Glutamatergic neuron (in vitro differentiated cells): ENCODE measurements around the gene TCERG1L. TPM values are rescaled to one million over a fixed set of nuclear protein-coding genes. Genes with fewer than 3 reads are reported as not detected.

ENCODE experiments used
- DNase-seq: peaks from one replicate; pipeline ENCODE4 v3.0.0; 2022
- H3K27ac Mint-ChIP-seq: one replicate; pipeline ENCODE4 v1.8.0; 2020; ENCODE audit warnings: mild to moderate bottlenecking, mixed read lengths, inconsistent platforms; ENCODE audit not compliant: unreplicated experiment
- H3K27me3 Mint-ChIP-seq: one replicate; pipeline ENCODE4 v1.8.0; 2020; ENCODE audit warnings: mild to moderate bottlenecking, moderate library complexity, mixed read lengths, inconsistent platforms; ENCODE audit not compliant: unreplicated experiment
- H3K36me3 Mint-ChIP-seq: one replicate; pipeline ENCODE4 v1.8.0; 2020; ENCODE audit warnings: mild to moderate bottlenecking, mixed read lengths, inconsistent platforms; ENCODE audit not compliant: unreplicated experiment
- H3K4me1 Mint-ChIP-seq: one replicate; pipeline ENCODE4 v1.8.0; 2020; ENCODE audit warnings: mild to moderate bottlenecking, low read depth, mixed read lengths, inconsistent platforms; ENCODE audit not compliant: unreplicated experiment
- H3K4me3 Mint-ChIP-seq: one replicate; pipeline ENCODE4 v1.8.0; 2020; ENCODE audit warnings: mild to moderate bottlenecking, mixed read lengths, inconsistent platforms; ENCODE audit not compliant: unreplicated experiment
- H3K9me3 Mint-ChIP-seq: one replicate; pipeline ENCODE4 v1.8.0; 2020; ENCODE audit warnings: mild to moderate bottlenecking, moderate library complexity, mixed read lengths, inconsistent platforms; ENCODE audit not compliant: unreplicated experiment
- CTCF ChIP-seq: fragments of 200-600 bp; sonication (generic); IDR thresholded peaks from one replicate; pipeline ENCODE4 v1.5.0; 2021; ENCODE audit not compliant: partially characterized antibody, unreplicated experiment
- total RNA-seq: library from RNA; stranded (reverse); fragmentation: NEBNext Ultra II Directional; extraction: Animal tissue kit (Norgen Biotek cat#: 25700); gene quantifications from one replicate; pipeline ENCODE4 v1.2.1, GENCODE V29; 2021; ENCODE audit not compliant: unreplicated experiment

TCERG1L gene
- total RNA-seq, 1 donor from 2014 or later, result 2.2 TPM

DNA sequence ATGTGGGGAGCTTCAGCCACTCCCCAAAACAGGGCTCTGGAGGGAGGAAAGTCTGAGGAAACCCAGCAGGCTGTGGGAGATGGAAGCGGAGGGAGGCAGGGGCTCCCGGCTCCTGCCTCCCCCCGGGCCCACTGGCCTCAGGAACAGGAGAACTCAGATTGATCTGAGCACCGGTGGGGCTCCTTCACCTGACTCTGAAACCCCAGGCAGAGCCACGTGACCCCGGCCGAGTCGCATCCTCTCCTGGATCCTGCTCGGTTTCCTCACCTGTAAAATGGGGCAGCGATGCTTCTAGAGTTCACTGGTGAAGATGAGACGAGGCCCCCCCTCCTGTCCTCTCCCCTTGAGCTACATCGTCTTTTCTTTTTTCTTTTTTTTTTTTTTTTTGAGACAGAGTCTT lies 33.6 kb downstream of the TCERG1L start:
- Mint-ChIP-seq H3K27me3 (no peaks in the 10 kb centered on the region), H3K9me3 (peaks cover 9% of the 10 kb centered on the region), H3K36me3 (no peaks in the 10 kb centered on the region), H3K4me1 (no peaks in the 10 kb centered on the region), H3K4me3 (no peak overlapping the region), H3K27ac (no peak overlapping the region)
- TF ChIP-seq CTCF, result no peak
- DNase-seq, result no peak

DNA sequence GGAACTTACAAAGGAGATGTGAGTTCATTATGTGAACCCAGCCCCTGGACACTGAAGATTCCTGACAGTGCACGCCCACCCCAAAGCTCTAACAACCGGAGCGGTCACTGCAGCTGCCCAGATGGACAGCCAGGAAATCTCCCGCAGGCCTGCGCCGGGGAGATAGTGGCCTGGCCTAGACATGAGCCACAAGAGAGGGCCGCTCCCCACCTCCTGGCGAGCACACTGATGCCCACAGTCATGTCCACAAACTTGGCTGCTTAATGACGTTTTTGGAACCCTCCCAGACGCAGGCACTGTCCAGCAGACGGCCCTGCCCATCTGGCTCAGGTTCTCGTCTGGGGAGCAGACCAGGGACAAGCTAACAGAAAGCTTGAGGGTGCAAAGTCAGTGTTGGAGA lies 34.2 kb downstream of the TCERG1L start:
- Mint-ChIP-seq H3K36me3 (no peaks in the 10 kb centered on the region), H3K4me1 (no peaks in the 10 kb centered on the region), H3K27me3 (no peaks in the 10 kb centered on the region), H3K4me3 (no peak overlapping the region), H3K9me3 (peaks cover 9% of the 10 kb centered on the region), H3K27ac (no peak overlapping the region)
- no peak for TF ChIP-seq CTCF
- DNase-seq, result no peak

DNA sequence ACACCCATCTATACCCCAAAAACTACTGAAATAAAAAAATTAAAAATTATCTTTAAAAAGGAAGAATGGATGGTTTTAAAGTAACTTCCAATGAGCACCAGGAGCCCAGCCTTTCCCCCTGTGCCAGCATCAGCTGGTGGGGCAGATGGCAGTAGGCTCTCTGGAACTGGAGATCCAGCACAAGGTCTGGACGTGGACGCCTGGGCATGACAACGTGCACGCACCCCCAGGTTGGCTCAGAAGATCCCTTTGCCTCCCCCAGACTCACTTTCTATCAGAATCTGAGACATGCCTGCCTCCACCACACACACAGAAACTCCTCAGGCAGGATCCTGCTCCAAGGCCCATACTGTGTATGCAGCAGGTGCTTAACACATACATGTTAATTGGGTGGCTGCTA lies 35.8 kb downstream of the TCERG1L start:
- no peak for DNase-seq
- H3K36me3 Mint-ChIP-seq, result no peaks in the 10 kb centered on the region
- no peak overlapping the region for H3K27ac Mint-ChIP-seq
- no peaks in the 10 kb centered on the region for H3K27me3 Mint-ChIP-seq
- TF ChIP-seq CTCF, result no peak
- H3K9me3 Mint-ChIP-seq, result peaks cover 5% of the 10 kb centered on the region
- no peak overlapping the region for H3K4me3 Mint-ChIP-seq
- no peaks in the 10 kb centered on the region for H3K4me1 Mint-ChIP-seq

- Mint-ChIP-seq H3K4me1 (peaks cover 3% of the 10 kb centered on the region), H3K4me3 (no peak overlapping the region), H3K9me3 (peaks cover 2% of the 10 kb centered on the region), H3K36me3 (no peaks in the 10 kb centered on the region), H3K27ac (no peak overlapping the region), H3K27me3 (peaks cover 3% of the 10 kb centered on the region)
- TF ChIP-seq CTCF, result no peak
- DNase-seq, result no peak
These were observed 36.6 kb downstream of the TCERG1L start for GRCh38 chr10:131274883-131275282.

DNA sequence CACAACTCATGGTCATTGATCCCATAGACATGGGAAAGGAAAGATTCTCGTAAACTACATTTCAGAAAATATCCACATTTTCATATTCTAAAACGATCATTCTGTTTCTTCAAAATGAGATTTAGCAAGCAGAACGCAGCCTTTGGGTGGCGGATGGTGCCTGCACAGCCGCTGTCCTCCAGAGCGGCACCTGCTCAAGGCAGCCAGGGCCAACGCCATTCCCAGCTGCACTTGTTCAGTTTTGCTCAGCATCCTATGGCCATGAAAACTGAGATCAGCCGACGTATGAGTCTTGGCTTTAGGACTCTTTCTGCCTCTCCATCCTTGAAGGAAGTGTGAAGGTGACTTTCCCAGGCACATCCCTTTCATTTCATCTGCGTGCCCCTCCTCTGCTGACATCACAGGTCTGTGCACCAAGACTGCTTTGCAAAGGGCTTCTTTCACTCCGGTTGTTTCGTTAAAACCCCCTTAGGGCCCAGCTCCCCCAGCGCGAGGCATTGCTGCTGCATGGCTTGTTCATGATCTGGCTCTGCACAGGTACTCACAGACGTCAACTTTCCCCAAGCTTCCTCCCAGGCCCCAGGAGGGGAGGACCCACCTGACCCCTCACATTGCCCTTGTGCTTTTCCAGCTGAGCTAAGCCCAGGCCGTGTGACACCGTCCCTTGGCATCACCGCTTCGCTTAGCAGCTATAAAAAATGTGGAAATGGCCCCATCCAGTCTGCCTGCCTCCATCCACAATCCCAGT lies 37.2 kb downstream of the TCERG1L start:
- DNase-seq, result no peak
- peaks cover 3% of the 10 kb centered on the region for H3K9me3 Mint-ChIP-seq
- peaks cover 3% of the 10 kb centered on the region for H3K4me1 Mint-ChIP-seq
- H3K27ac Mint-ChIP-seq, result no peak overlapping the region
- no peak for TF ChIP-seq CTCF
- H3K4me3 Mint-ChIP-seq, result no peak overlapping the region
- peaks cover 7% of the 10 kb centered on the region for H3K27me3 Mint-ChIP-seq
- H3K36me3 Mint-ChIP-seq, result no peaks in the 10 kb centered on the region
